ENCODE measurements around the gene MAP1LC3A. TPM values are rescaled to one million over a fixed set of nuclear protein-coding genes. Genes with fewer than 3 reads are reported as not detected.

The MAP1LC3A gene
- total RNA-seq, 4 donors from 2014 or later = 22.0 to 71.6 (median 63.5) TPM

DNA sequence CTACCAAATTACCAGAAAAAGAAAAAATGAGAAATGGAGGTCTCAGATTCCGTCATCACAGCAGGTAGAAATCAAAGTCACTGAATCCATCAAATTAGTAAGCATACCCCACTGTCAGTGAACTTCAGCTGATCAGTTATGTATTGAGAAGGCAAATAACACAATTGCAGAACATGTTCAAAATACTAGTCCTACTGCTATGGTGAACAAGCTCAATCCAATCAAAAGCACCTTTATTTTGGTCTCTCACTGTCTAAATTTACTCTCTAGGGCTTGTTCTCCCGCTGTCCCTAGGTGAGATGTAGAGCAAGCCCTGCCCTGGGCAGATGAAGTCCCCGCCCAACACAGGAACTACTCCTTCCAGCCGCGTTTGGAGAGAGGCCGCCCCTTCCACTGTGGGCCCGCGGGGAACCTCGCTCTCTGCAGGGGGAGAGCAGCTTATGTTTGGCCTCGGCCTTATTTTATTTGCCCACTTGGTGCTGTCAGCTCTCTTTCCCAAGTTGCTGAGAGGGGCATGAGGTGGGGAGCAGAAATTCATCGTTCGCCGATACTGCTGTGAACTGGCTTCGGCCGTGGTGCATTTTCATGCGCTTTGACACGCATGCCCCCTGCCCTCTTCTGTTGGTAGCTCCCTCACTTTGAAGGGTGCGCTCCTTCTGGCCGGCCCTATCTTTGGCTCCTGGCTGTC lies 14.3 kb upstream of the MAP1LC3A start:
- no peak for TF ChIP-seq CTCF (IDR thresholded peaks at IDR 0.05; ENCODE audit: low read depth)

GRCh38 chr20:34546751-34547181 lies 11.8 kb upstream of the MAP1LC3A start:
- no peak for TF ChIP-seq CTCF (IDR thresholded peaks at IDR 0.05; ENCODE audit: low read depth)

DNA sequence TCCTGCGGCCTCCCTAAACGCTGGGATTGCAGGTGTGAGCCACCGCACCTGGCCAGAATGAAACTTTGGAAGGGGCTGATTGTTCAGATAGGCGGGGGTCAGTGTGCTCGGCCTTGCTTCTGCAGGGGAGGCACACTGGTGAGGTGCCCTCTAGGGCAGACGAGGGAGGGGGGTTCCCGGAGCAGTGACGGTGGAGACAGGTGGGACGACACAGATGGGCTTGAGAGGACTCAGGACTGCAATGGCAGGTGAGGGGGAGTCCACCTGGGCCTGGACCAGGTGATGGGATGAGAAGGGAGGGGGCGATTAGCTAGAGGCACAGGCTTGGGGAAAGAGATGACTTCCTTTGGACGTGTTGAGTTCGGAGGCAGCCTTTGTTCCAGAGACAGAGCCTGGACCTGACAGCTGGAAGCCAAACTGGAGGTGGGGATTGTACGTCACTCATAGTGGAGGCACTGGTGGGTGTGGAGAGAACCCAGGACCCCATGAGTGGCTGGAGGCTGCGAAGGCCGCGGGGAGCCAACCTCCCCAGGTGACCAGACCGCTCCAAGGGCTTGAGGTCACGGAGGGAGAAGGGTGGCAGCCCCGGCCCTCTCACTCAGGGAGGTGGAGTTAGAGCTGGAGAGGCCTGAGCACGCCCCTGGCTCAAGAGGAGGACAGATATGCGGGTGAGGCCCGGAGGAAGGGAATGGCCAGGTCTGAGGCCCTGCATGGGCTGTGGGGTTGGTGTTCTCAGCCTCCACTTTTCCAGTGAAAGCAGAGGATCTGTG lies 10.5 kb upstream of the MAP1LC3A start:
- TF ChIP-seq CTCF (IDR thresholded peaks at IDR 0.05; ENCODE audit: low read depth) = no peak

DNA sequence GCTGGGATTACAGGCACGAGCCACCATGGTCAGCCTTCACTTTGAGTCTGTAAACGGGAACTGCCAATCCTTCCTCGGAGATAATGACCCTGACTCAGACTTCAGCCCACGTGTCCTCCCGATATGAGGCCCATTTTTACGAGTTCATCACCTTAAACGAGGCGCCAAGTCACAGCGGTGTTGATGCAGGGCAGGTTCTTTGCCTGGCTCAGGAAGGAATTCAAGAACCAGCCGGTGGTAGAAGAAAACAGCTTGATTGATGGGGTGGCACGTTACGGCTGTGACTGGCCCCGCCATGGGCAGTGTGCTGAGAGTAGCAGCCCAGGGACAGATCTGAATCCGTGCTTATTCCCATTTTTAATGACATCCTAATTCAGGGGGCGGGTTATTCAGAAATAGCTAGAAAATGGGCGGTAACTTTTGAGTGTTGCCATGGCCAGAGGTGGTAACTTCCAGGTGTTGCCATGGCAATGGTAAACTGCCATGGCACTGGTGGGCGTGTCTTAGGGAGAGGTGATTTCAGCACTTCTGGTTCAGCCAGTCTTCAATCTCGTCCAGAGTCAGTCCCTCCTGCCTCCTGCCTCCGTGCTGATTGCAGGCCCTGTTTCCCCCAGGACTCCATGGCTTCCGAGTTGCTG lies 9.1 kb upstream of the MAP1LC3A start:
- no peak for TF ChIP-seq CTCF (IDR thresholded peaks at IDR 0.05; ENCODE audit: low read depth)

DNA sequence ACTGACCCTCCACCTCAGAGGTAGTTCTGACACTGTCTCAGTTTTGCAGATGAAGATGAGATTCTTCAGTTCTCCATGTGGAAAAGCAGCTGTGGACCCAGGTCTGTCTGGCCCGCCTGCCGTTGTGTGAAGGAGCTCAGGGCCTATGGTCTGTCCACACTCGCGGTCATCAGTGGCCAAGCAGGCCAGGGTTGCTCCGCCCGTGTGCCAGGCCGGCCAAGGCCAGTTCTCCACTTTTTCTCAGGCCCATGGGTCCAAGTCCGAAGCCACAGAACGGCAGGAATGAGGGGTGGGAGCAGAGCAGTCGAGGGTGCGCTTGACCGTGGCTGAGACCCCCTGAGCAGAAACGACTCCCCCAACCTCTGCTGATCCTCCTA lies 8.6 kb upstream of the MAP1LC3A start:
- no peak for TF ChIP-seq CTCF (IDR thresholded peaks at IDR 0.05; ENCODE audit: low read depth)

GRCh38 chr20:34552569-34552968 lies 5.9 kb upstream of the MAP1LC3A start:
- TF ChIP-seq CTCF (IDR thresholded peaks at IDR 0.05; ENCODE audit: low read depth) = no peak

GRCh38 chr20:34553366-34553867 lies 5.1 kb upstream of the MAP1LC3A start:
- TF ChIP-seq CTCF (IDR thresholded peaks at IDR 0.05; ENCODE audit: low read depth) = no peak

All from subcutaneous adipose tissue (tissue), 4 donors.